Stimulated activated CD4-positive, alpha-beta T cell treated with anti-CD3 and anti-CD28 coated beads, Interleukin-2, amount 100 ng/mL, for 24 hours (primary cell): ENCODE measurements around the gene KMT2B.
A peak's percentile ranks its signal among the peaks of the same experiment; 100 is the strongest.
"Not testable (repeated sequence)": the region's sequence is repeated elsewhere in the genome, so short reads cannot be mapped to it uniquely, and the experiment has no call there.

Source experiments
- DNase-seq, 2 donors: peaks; one replicate each; pipeline ENCODE4 v3.0.0-alpha.2; 2020

Gene KMT2B

GRCh38 chr19:35760711-35761349 is 43.0 kb downstream of the KMT2B start:
- DNase-seq = no peak

GRCh38 chr19:35764432-35765315 is 46.9 kb downstream of the KMT2B start:
- no peak for DNase-seq

GRCh38 chr19:35766571-35767104 is 48.8 kb downstream of the KMT2B start:
- no peak for DNase-seq

- DNase-seq = no peak
Measured at GRCh38 chr19:35767288-35768081, 49.7 kb downstream of the KMT2B start.

GRCh38 chr19:35768082-35768421 is 50.2 kb downstream of the KMT2B start:
- DNase-seq = no peak

- DNase-seq = not testable (repeated sequence)
Measured at GRCh38 chr19:35772362-35772761, 54.6 kb downstream of the KMT2B start.

GRCh38 chr19:35773020-35773806 is 55.4 kb downstream of the KMT2B start:
- no peak for DNase-seq

- no peak for DNase-seq
Measured at GRCh38 chr19:35774274-35775045, 56.7 kb downstream of the KMT2B start.

GRCh38 chr19:35775046-35775297 is 57.2 kb downstream of the KMT2B start:
- DNase-seq = no peak

GRCh38 chr19:35775298-35776101 is 57.7 kb downstream of the KMT2B start, which contains the start of gene ARHGAP33:
TSS of gene ARHGAP33 (plus strand) at chr19:35775564. CDS start at chr19:35775659, 95 bp downstream.
- peak; percentile 99 to 100 for DNase-seq

GRCh38 chr19:35776102-35776788 is 58.4 kb downstream of the KMT2B start:
- DNase-seq = no peak

GRCh38 chr19:35777086-35777841 is 59.5 kb downstream of the KMT2B start:
- DNase-seq = no peak

GRCh38 chr19:35777961-35778360 is 60.2 kb downstream of the KMT2B start:
- DNase-seq = no peak

GRCh38 chr19:35779033-35779432 is 61.2 kb downstream of the KMT2B start:
- no peak for DNase-seq

- DNase-seq = no peak
Measured at GRCh38 chr19:35780058-35780457, 62.3 kb downstream of the KMT2B start.

GRCh38 chr19:35780717-35781116 is 62.9 kb downstream of the KMT2B start:
- DNase-seq = no peak

- DNase-seq = no peak
Measured at GRCh38 chr19:35781650-35782049, 63.8 kb downstream of the KMT2B start.

- DNase-seq = no peak
Measured at GRCh38 chr19:35782589-35782988, 64.8 kb downstream of the KMT2B start.
